ENCODE measurements around the gene EXT2.

The EXT2 gene

GRCh38 chr11:44236296-44236695, 140.8 kb downstream of the EXT2 start:
- Histone ChIP-seq H3K9ac (ENCODE audit: low read length in 5 of 5) (no peak overlapping the region), H3K4me1 (ENCODE audit: control insufficient read depth in 5 of 5, insufficient read depth in 5 of 5, low read length in 5 of 5) (peaks cover 0 to 11% (median 5%) of the 10 kb centered on the region in 5 donors), H3K36me3 (ENCODE audit: control insufficient read depth in 5 of 5, insufficient read depth in 5 of 5, low read length in 5 of 5) (peaks cover 2 to 31% (median 15%) of the 10 kb centered on the region in 5 donors)

DNA sequence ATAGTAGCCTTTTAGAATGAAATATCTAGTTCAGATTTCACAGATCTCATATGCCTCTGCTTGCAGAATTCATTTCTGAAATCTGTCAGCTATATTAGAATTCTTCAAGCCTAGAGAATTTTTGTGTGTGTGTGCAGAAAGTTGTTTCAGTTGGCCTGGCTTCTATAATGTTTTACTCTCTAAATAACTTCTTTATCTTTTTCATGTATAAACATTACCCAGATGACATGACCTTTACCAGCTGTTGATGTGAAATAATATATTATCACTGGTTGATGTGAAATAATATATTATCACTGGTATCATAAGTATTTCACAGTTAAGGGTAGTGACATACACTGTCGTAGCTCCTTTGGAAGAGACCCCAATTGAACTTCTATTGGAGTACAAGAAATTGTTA, 141.7 kb downstream of the EXT2 start:
- Histone ChIP-seq H3K27me3 (ENCODE audit: control insufficient read depth in 5 of 5, insufficient read depth in 4 of 5, low read length in 5 of 5) (no peaks in the 10 kb centered on the region), H3K4me3 (ENCODE audit: low read depth in 1 of 5, low read length in 5 of 5) (no peak overlapping the region), H3K36me3 (ENCODE audit: control insufficient read depth in 5 of 5, insufficient read depth in 5 of 5, low read length in 5 of 5) (peaks cover 2 to 34% (median 17%) of the 10 kb centered on the region in 5 donors), H3K4me1 (ENCODE audit: control insufficient read depth in 5 of 5, insufficient read depth in 5 of 5, low read length in 5 of 5) (peaks cover 0 to 19% (median 9%) of the 10 kb centered on the region in 5 donors), H3K27ac (ENCODE audit: low read depth, low read length) (no peak overlapping the region), H3K9ac (ENCODE audit: low read length in 5 of 5) (no peak overlapping the region), H3K9me3 (ENCODE audit: control insufficient read depth in 5 of 5, low read length in 5 of 5) (no peaks in the 10 kb centered on the region)

More at GRCh38 chr11:44236296-44236695, 140.8 kb downstream of the EXT2 start:
- Histone ChIP-seq H3K4me3 (ENCODE audit: low read depth in 1 of 5, low read length in 5 of 5) (no peak overlapping the region), H3K27me3 (ENCODE audit: control insufficient read depth in 5 of 5, insufficient read depth in 4 of 5, low read length in 5 of 5) (no peaks in the 10 kb centered on the region), H3K27ac (ENCODE audit: low read depth, low read length) (no peak overlapping the region), H3K9me3 (ENCODE audit: control insufficient read depth in 5 of 5, low read length in 5 of 5) (no peaks in the 10 kb centered on the region)

- Histone ChIP-seq H3K4me3 (ENCODE audit: low read depth in 1 of 5, low read length in 5 of 5) (no peak overlapping the region), H3K9ac (ENCODE audit: low read length in 5 of 5) (no peak overlapping the region), H3K4me1 (ENCODE audit: control insufficient read depth in 5 of 5, insufficient read depth in 5 of 5, low read length in 5 of 5) (peaks cover 2 to 41% (median 32%) of the 10 kb centered on the region in 5 donors), H3K27ac (ENCODE audit: low read depth, low read length) (no peak overlapping the region), H3K9me3 (ENCODE audit: control insufficient read depth in 5 of 5, low read length in 5 of 5) (no peaks in the 10 kb centered on the region), H3K36me3 (ENCODE audit: control insufficient read depth in 5 of 5, insufficient read depth in 5 of 5, low read length in 5 of 5) (peaks cover 2 to 34% (median 15%) of the 10 kb centered on the region in 5 donors), H3K27me3 (ENCODE audit: control insufficient read depth in 5 of 5, insufficient read depth in 4 of 5, low read length in 5 of 5) (no peaks in the 10 kb centered on the region)
These were observed 146.4 kb downstream of the EXT2 start for GRCh38 chr11:44241851-44242250.

DNA sequence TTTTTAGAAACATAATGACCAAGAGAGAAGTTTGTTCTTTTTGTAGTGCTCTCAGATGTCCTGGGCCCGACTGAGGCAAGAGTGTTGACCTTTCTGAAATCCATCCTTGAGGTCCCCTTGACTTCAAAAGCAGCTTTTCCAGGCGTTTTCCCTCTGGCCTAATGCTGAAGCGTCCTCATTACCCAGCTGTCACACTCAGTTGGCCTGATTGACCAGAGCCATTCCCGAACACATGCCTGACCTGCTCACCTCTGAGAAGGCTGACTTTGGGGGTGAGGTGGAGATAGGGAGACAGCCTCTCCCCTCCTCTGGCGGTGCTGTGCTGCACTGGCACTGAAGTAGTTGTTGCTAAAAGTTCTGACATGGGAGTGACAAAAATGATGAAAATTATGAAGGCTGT, 147.6 kb downstream of the EXT2 start:
- peaks cover 2 to 27% (median 13%) of the 10 kb centered on the region in 5 donors for H3K36me3 ChIP-seq (ENCODE audit: control insufficient read depth in 5 of 5, insufficient read depth in 5 of 5, low read length in 5 of 5)
- no peak overlapping the region for H3K4me3 ChIP-seq (ENCODE audit: low read depth in 1 of 5, low read length in 5 of 5)
- no peaks in the 10 kb centered on the region for H3K27me3 ChIP-seq (ENCODE audit: control insufficient read depth in 5 of 5, insufficient read depth in 4 of 5, low read length in 5 of 5)
- peaks cover 2 to 52% (median 42%) of the 10 kb centered on the region in 5 donors for H3K4me1 ChIP-seq (ENCODE audit: control insufficient read depth in 5 of 5, insufficient read depth in 5 of 5, low read length in 5 of 5)
- no peak overlapping the region for H3K9ac ChIP-seq (ENCODE audit: low read length in 5 of 5)
- H3K9me3 ChIP-seq (ENCODE audit: control insufficient read depth in 5 of 5, low read length in 5 of 5): no peaks in the 10 kb centered on the region
- no peak overlapping the region for H3K27ac ChIP-seq (ENCODE audit: low read depth, low read length)

GRCh38 chr11:44243595-44244343, 148.3 kb downstream of the EXT2 start:
- no peaks in the 10 kb centered on the region for H3K9me3 ChIP-seq (ENCODE audit: control insufficient read depth in 5 of 5, low read length in 5 of 5)
- H3K4me1 ChIP-seq (ENCODE audit: control insufficient read depth in 5 of 5, insufficient read depth in 5 of 5, low read length in 5 of 5): peaks cover 2 to 54% (median 46%) of the 10 kb centered on the region in 5 donors
- no peak overlapping the region for H3K4me3 ChIP-seq (ENCODE audit: low read depth in 1 of 5, low read length in 5 of 5)
- no peaks in the 10 kb centered on the region for H3K27me3 ChIP-seq (ENCODE audit: control insufficient read depth in 5 of 5, insufficient read depth in 4 of 5, low read length in 5 of 5)
- H3K27ac ChIP-seq (ENCODE audit: low read depth, low read length): no peak overlapping the region
- peaks cover 2 to 24% (median 13%) of the 10 kb centered on the region in 5 donors for H3K36me3 ChIP-seq (ENCODE audit: control insufficient read depth in 5 of 5, insufficient read depth in 5 of 5, low read length in 5 of 5)
- no peak overlapping the region for H3K9ac ChIP-seq (ENCODE audit: low read length in 5 of 5)

DNA sequence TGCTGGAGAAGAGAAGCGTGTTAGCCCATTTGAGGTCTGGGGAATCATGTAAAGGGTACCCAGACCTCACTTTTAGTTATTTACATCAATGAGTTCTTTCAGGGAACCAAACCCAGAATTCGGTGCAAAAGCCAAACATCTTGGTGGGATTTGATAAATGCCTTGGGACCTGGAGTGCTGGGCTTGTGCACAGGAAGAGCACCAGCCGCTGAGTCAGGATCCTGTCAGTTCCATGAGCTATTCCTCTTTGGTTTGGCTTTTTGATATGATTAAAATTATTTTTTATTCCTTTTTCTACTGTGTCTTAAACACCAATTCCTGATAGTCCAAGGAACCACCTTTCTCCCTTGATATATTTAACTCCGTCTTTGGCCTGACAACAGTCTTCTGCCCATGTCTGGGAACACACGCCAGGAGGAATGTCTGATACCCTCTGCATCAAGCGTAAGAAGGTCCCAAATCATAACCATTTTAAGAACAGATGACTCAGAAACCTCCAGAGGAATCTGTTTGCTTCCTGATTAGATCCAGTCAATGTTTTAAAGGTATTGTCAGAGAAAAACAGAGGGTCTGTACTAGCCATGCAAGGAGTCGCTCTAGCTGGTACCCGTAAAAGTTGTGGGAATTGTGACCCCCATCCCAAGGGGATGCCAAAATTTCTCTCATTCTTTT, 149.3 kb downstream of the EXT2 start:
- H3K27ac ChIP-seq (ENCODE audit: low read depth, low read length): no peak overlapping the region
- no peaks in the 10 kb centered on the region for H3K27me3 ChIP-seq (ENCODE audit: control insufficient read depth in 5 of 5, insufficient read depth in 4 of 5, low read length in 5 of 5)
- no peak overlapping the region for H3K4me3 ChIP-seq (ENCODE audit: low read depth in 1 of 5, low read length in 5 of 5)
- no peak overlapping the region for H3K9ac ChIP-seq (ENCODE audit: low read length in 5 of 5)
- peaks cover 2 to 54% (median 46%) of the 10 kb centered on the region in 5 donors for H3K4me1 ChIP-seq (ENCODE audit: control insufficient read depth in 5 of 5, insufficient read depth in 5 of 5, low read length in 5 of 5)
- no peaks in the 10 kb centered on the region for H3K9me3 ChIP-seq (ENCODE audit: control insufficient read depth in 5 of 5, low read length in 5 of 5)
- H3K36me3 ChIP-seq (ENCODE audit: control insufficient read depth in 5 of 5, insufficient read depth in 5 of 5, low read length in 5 of 5): peaks cover 2 to 21% (median 13%) of the 10 kb centered on the region in 5 donors

DNA sequence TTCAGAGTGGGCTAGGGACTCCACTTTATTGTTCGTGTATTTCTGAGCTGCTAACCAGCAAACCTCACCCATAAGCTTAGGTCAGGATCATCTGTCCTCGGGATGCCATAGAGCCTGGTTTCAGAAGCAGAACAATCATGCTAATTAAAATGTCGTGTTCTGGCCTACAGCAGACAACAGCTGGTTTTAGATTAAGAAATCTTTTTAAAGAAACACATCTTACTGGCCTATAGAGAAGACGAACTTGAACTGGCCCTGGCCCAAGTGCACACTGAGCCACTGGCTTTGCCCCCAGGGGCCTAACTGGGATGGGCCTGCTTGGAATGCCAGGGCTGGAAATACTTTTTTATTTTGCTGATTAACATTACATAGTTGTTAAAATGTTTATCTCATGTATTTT, 151.2 kb downstream of the EXT2 start:
- H3K4me1 ChIP-seq (ENCODE audit: control insufficient read depth in 5 of 5, insufficient read depth in 5 of 5, low read length in 5 of 5): peaks cover 2 to 50% (median 43%) of the 10 kb centered on the region in 5 donors
- peaks cover 2 to 21% (median 10%) of the 10 kb centered on the region in 5 donors for H3K36me3 ChIP-seq (ENCODE audit: control insufficient read depth in 5 of 5, insufficient read depth in 5 of 5, low read length in 5 of 5)
- H3K9me3 ChIP-seq (ENCODE audit: control insufficient read depth in 5 of 5, low read length in 5 of 5): no peaks in the 10 kb centered on the region
- H3K27ac ChIP-seq (ENCODE audit: low read depth, low read length): no peak overlapping the region
- no peaks in the 10 kb centered on the region for H3K27me3 ChIP-seq (ENCODE audit: control insufficient read depth in 5 of 5, insufficient read depth in 4 of 5, low read length in 5 of 5)
- no peak overlapping the region for H3K9ac ChIP-seq (ENCODE audit: low read length in 5 of 5)
- no peak overlapping the region for H3K4me3 ChIP-seq (ENCODE audit: low read depth in 1 of 5, low read length in 5 of 5)

- H3K27ac ChIP-seq (ENCODE audit: low read depth, low read length): no peak overlapping the region
- peaks cover 2 to 14% (median 10%) of the 10 kb centered on the region in 5 donors for H3K36me3 ChIP-seq (ENCODE audit: control insufficient read depth in 5 of 5, insufficient read depth in 5 of 5, low read length in 5 of 5)
- peaks cover 0 to 6% (median 5%) of the 10 kb centered on the region in 5 donors for H3K9me3 ChIP-seq (ENCODE audit: control insufficient read depth in 5 of 5, low read length in 5 of 5)
- H3K4me1 ChIP-seq (ENCODE audit: control insufficient read depth in 5 of 5, insufficient read depth in 5 of 5, low read length in 5 of 5): peaks cover 2 to 42% (median 35%) of the 10 kb centered on the region in 5 donors
- H3K9ac ChIP-seq (ENCODE audit: low read length in 5 of 5): no peak overlapping the region
- H3K4me3 ChIP-seq (ENCODE audit: low read depth in 1 of 5, low read length in 5 of 5): no peak overlapping the region
- no peaks in the 10 kb centered on the region for H3K27me3 ChIP-seq (ENCODE audit: control insufficient read depth in 5 of 5, insufficient read depth in 4 of 5, low read length in 5 of 5)
These were observed 152.0 kb downstream of the EXT2 start for GRCh38 chr11:44247508-44247907.

DNA sequence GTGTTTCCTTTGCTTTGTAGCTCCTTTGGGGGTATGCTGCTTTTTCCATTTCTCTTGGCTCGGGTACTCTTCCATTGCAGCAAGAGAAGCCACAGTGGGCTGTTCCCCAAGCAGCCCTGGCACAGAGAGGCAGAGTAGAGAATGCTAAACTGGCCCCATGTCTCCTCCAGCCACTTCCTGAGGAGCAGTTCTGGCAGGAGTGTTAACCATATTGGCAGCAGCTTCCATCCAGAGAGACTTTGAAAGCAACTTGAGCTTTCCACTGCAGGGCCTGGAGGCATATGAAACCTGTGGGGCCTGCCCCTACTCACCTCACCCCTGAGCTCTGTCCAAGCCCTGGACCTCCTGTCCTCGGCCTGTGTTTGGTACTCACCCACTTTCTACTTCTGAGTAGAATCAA, 152.6 kb downstream of the EXT2 start:
- peaks cover 2 to 36% (median 31%) of the 10 kb centered on the region in 5 donors for H3K4me1 ChIP-seq (ENCODE audit: control insufficient read depth in 5 of 5, insufficient read depth in 5 of 5, low read length in 5 of 5)
- H3K4me3 ChIP-seq (ENCODE audit: low read depth in 1 of 5, low read length in 5 of 5): no peak overlapping the region
- no peak overlapping the region for H3K9ac ChIP-seq (ENCODE audit: low read length in 5 of 5)
- no peak overlapping the region for H3K27ac ChIP-seq (ENCODE audit: low read depth, low read length)
- H3K27me3 ChIP-seq (ENCODE audit: control insufficient read depth in 5 of 5, insufficient read depth in 4 of 5, low read length in 5 of 5): no peaks in the 10 kb centered on the region
- peaks cover 0 to 12% (median 11%) of the 10 kb centered on the region in 5 donors for H3K9me3 ChIP-seq (ENCODE audit: control insufficient read depth in 5 of 5, low read length in 5 of 5)
- H3K36me3 ChIP-seq (ENCODE audit: control insufficient read depth in 5 of 5, insufficient read depth in 5 of 5, low read length in 5 of 5): peaks cover 2 to 13% (median 9%) of the 10 kb centered on the region in 5 donors

DNA sequence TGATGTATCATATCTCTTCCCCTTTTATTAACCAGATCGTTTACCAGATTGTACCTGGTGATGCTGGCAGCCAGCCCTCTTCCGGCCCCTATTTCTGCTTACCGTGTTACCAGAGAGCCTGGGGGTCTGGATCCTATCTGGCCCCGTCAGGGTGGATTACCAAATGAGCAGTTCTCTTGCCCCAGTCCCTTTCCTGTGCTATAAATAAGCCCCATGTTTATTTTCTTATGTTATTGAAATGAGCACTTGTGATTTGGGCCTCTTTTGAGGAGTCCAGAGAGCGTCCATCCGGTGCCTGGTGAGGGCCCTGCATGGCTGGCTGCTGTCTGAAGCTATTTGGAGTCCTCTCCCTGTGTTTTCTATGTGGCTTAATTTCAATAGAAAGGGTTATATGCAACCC, 154.9 kb downstream of the EXT2 start:
- peaks cover 0 to 17% (median 15%) of the 10 kb centered on the region in 5 donors for H3K9me3 ChIP-seq (ENCODE audit: control insufficient read depth in 5 of 5, low read length in 5 of 5)
- H3K36me3 ChIP-seq (ENCODE audit: control insufficient read depth in 5 of 5, insufficient read depth in 5 of 5, low read length in 5 of 5): peaks cover 0 to 5% (median 0%) of the 10 kb centered on the region in 5 donors
- no peaks in the 10 kb centered on the region for H3K27me3 ChIP-seq (ENCODE audit: control insufficient read depth in 5 of 5, insufficient read depth in 4 of 5, low read length in 5 of 5)
- no peak overlapping the region for H3K4me3 ChIP-seq (ENCODE audit: low read depth in 1 of 5, low read length in 5 of 5)
- H3K9ac ChIP-seq (ENCODE audit: low read length in 5 of 5): no peak overlapping the region
- peaks cover 0 to 21% (median 17%) of the 10 kb centered on the region in 5 donors for H3K4me1 ChIP-seq (ENCODE audit: control insufficient read depth in 5 of 5, insufficient read depth in 5 of 5, low read length in 5 of 5)
- H3K27ac ChIP-seq (ENCODE audit: low read depth, low read length): no peak overlapping the region

All from subcutaneous abdominal adipose tissue (tissue), 5 donors.